Trophoblast cell (in vitro differentiated cells and primary cell): ENCODE results near the gene RAI1. TPM values are rescaled to one million over a fixed set of nuclear protein-coding genes. Genes with fewer than 3 reads are reported as not detected.
"Not testable (repeated sequence)": the region's sequence is repeated elsewhere in the genome, so short reads cannot be mapped to it uniquely, and the experiment has no call there.

ENCODE experiments used
- DNase-seq, 2 donors: peaks; one replicate each; pipeline ENCODE4 v3.0.0-alpha.2; 2016
- H2AFZ ChIP-seq: 2 replicates; pipeline ENCODE4 v1.6.1; 2013; ENCODE audit warnings: low read length, moderate library complexity, mild to moderate bottlenecking; ENCODE audit not compliant: insufficient read depth, poor library complexity
- H2AK5ac ChIP-seq: 2 replicates; pipeline ENCODE4 v1.6.1; 2013; ENCODE audit warnings: mild to moderate bottlenecking, low read length
- H2BK120ac ChIP-seq: 2 replicates; pipeline ENCODE4 v1.6.1; 2013; ENCODE audit warnings: low read length, mild to moderate bottlenecking, moderate library complexity; ENCODE audit not compliant: insufficient read depth, poor library complexity
- H2BK12ac ChIP-seq: 2 replicates; pipeline ENCODE4 v1.6.1; 2013; ENCODE audit warnings: mild to moderate bottlenecking, low read length, moderate library complexity
- H2BK5ac ChIP-seq: 2 replicates; pipeline ENCODE4 v1.6.1; 2013; ENCODE audit warnings: low read length, low read depth, moderate library complexity, mild to moderate bottlenecking; ENCODE audit not compliant: poor library complexity
- H3K14ac ChIP-seq: 2 replicates; pipeline ENCODE4 v1.6.1; 2013; ENCODE audit warnings: mild to moderate bottlenecking, low read length
- H3K18ac ChIP-seq: 2 replicates; pipeline ENCODE4 v1.6.1; 2013; ENCODE audit warnings: mild to moderate bottlenecking, low read length
- H3K23ac ChIP-seq: 2 replicates; pipeline ENCODE4 v1.6.1; 2013; ENCODE audit warnings: low read length
- H3K27ac ChIP-seq: 2 replicates; pipeline ENCODE4 v1.5.1; 2013; ENCODE audit warnings: low read depth, mild to moderate bottlenecking, inconsistent platforms, low read length, moderate library complexity
- H3K27me3 ChIP-seq: 2 replicates; pipeline ENCODE4 v1.6.1; 2013; ENCODE audit warnings: inconsistent platforms, mild to moderate bottlenecking, low read length, moderate library complexity; ENCODE audit not compliant: insufficient read depth
- H3K36me3 ChIP-seq, 2 experiments: 1 replicate in 1 of 2; 2 replicates in 1 of 2; pipeline ENCODE4 v1.6.1; 2013; ENCODE audit warnings: low read length in 2 of 2, mild to moderate bottlenecking in 2 of 2, moderate library complexity in 1 of 2; ENCODE audit not compliant: insufficient read depth in 2 of 2, control insufficient read depth in 1 of 2
- H3K4ac ChIP-seq: 2 replicates; pipeline ENCODE4 v1.6.1; 2013; ENCODE audit warnings: low read depth, mild to moderate bottlenecking, low read length, moderate library complexity
- H3K4me1 ChIP-seq, 2 experiments: 1 replicate in 1 of 2; 2 replicates in 1 of 2; pipeline ENCODE4 v1.6.1; 2013; ENCODE audit warnings: low read length in 2 of 2, mild to moderate bottlenecking in 2 of 2, moderate library complexity in 1 of 2; ENCODE audit not compliant: insufficient read depth in 2 of 2, control insufficient read depth in 1 of 2
- H3K4me2 ChIP-seq: 2 replicates; pipeline ENCODE4 v1.6.1; 2013; ENCODE audit warnings: inconsistent platforms, mild to moderate bottlenecking, low read length, moderate library complexity
- H3K4me3 ChIP-seq: 2 replicates; pipeline ENCODE4 v1.5.1; 2013; ENCODE audit warnings: mild to moderate bottlenecking, low read depth, low read length, inconsistent platforms
- H3K79me1 ChIP-seq: one replicate; pipeline ENCODE4 v1.6.1; 2013; ENCODE audit warnings: low read length
- H3K79me2 ChIP-seq: 2 replicates; pipeline ENCODE4 v1.6.1; 2013; ENCODE audit warnings: low read length, mild to moderate bottlenecking; ENCODE audit not compliant: control insufficient read depth, insufficient read depth, poor library complexity
- H3K9ac ChIP-seq: 2 replicates; pipeline ENCODE4 v1.6.1; 2013; ENCODE audit warnings: mild to moderate bottlenecking, low read length
- H3K9me3 ChIP-seq: 2 replicates; pipeline ENCODE4 v1.6.1; 2013; ENCODE audit warnings: low read depth, mild to moderate bottlenecking, control low read depth, inconsistent platforms, low read length; ENCODE audit not compliant: insufficient read depth
- H4K12ac ChIP-seq: 2 replicates; pipeline ENCODE4 v1.6.1; 2013; ENCODE audit warnings: low read depth, mild to moderate bottlenecking, low read length, moderate library complexity
- H4K8ac ChIP-seq: 2 replicates; pipeline ENCODE4 v1.6.1; 2013; ENCODE audit warnings: low read depth, mild to moderate bottlenecking, low read length, moderate library complexity
- H4K91ac ChIP-seq: one replicate; pipeline ENCODE4 v1.6.1; 2013; ENCODE audit warnings: low read depth, mild to moderate bottlenecking, low read length, moderate library complexity
- WGBS: extraction: QIAGEN DNeasy Blood & Tissue Kit; methylation state at CpG from one replicate; pipeline ENCODE4 v1.1.7; 2013; ENCODE audit warnings: missing lambda C conversion rate; ENCODE audit not compliant: insufficient read length, insufficient coverage; ENCODE audit errors: extremely low coverage; 5-methylcytosine and 5-hydroxymethylcytosine counted together
- polyA plus RNA-seq: library from polyadenylated mRNA; stranded (reverse); fragments of 200-250 nt; gene quantifications from 2 replicates; pipeline ENCODE4 v1.2.3, GENCODE V29; 2013

The RAI1 gene, protein sequence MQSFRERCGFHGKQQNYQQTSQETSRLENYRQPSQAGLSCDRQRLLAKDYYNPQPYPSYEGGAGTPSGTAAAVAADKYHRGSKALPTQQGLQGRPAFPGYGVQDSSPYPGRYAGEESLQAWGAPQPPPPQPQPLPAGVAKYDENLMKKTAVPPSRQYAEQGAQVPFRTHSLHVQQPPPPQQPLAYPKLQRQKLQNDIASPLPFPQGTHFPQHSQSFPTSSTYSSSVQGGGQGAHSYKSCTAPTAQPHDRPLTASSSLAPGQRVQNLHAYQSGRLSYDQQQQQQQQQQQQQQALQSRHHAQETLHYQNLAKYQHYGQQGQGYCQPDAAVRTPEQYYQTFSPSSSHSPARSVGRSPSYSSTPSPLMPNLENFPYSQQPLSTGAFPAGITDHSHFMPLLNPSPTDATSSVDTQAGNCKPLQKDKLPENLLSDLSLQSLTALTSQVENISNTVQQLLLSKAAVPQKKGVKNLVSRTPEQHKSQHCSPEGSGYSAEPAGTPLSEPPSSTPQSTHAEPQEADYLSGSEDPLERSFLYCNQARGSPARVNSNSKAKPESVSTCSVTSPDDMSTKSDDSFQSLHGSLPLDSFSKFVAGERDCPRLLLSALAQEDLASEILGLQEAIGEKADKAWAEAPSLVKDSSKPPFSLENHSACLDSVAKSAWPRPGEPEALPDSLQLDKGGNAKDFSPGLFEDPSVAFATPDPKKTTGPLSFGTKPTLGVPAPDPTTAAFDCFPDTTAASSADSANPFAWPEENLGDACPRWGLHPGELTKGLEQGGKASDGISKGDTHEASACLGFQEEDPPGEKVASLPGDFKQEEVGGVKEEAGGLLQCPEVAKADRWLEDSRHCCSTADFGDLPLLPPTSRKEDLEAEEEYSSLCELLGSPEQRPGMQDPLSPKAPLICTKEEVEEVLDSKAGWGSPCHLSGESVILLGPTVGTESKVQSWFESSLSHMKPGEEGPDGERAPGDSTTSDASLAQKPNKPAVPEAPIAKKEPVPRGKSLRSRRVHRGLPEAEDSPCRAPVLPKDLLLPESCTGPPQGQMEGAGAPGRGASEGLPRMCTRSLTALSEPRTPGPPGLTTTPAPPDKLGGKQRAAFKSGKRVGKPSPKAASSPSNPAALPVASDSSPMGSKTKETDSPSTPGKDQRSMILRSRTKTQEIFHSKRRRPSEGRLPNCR (N-terminal part only)
- polyA plus RNA-seq, result 16.7 and 17.4 TPM in 2 replicates

DNA sequence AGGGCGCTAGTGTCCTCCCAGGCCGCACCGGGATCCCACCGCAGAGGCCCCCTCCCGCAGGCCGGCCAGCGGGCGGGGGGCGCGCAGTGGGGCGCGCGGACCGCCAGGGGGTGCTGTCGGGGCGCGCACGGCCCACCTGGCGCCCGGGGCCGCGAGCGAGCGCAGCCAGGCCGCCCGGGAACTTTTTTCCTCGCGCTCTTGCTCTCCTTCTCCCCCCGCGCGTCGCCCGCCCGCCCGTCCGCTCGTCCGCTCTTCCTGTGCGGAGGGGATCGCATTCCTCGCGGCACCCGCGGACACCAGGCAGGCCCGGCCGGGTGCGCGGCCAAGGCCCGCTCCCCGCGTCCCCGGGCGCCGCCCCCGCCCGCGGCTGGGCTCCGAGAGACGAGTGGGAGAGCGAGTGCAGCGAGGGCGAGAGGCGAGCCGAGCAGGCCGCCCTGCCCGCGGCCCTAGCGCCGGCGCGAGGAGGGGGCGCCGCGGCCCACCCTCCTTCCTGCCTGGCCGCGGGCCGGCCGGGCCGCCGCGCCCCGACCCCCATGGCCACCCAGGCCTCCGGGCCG, at the start of gene RAI1:
Gene RAI1, plus strand, starts transcription at position 272 of the 557 bp plus-strand sequence. CDS start 111,491 bp downstream, outside the sequence.
- H3K36me3 ChIP-seq, result no peaks in the 10 kb centered on the region
- DNase-seq, result peak; percentile 39 to 70
- H3K4me1 ChIP-seq, result peaks cover 20 to 25% of the 10 kb centered on the region in 2 experiments
- peak within 1 kb of the TSS; percentile 99 for H3K18ac ChIP-seq
- H3K14ac ChIP-seq, result peak within 1 kb of the TSS; percentile 99
- H2BK12ac ChIP-seq, result peak within 1 kb of the TSS; percentile 72
- no peaks in the 10 kb centered on the region for H3K27me3 ChIP-seq
- H2AFZ ChIP-seq, result peak within 1 kb of the TSS; percentile 91
- peak within 1 kb of the TSS; percentile 98 for H4K12ac ChIP-seq
- H4K91ac ChIP-seq, result peak within 1 kb of the TSS; percentile 99
- peak within 1 kb of the TSS; percentile 84 for H3K27ac ChIP-seq
- H4K8ac ChIP-seq, result peak within 1 kb of the TSS; percentile 94
- H2BK5ac ChIP-seq, result peak within 1 kb of the TSS; percentile 96
- no peak within 1 kb of the TSS for H3K23ac ChIP-seq
- peaks cover 25% of the 10 kb centered on the region for H3K79me2 ChIP-seq
- peak within 1 kb of the TSS; percentile 72 for H3K4me2 ChIP-seq
- peak within 1 kb of the TSS; percentile 80 for H3K4me3 ChIP-seq
- H3K79me1 ChIP-seq, result peaks cover 27% of the 10 kb centered on the region
- peak within 1 kb of the TSS; percentile 89 for H3K9ac ChIP-seq
- no peaks in the 10 kb centered on the region for H3K9me3 ChIP-seq
- peak within 1 kb of the TSS; percentile 99 for H3K4ac ChIP-seq
- peak within 1 kb of the TSS; percentile 99 for H2AK5ac ChIP-seq
- peak within 1 kb of the TSS; percentile 96 for H2BK120ac ChIP-seq
- no CpG with 5 or more reads among the region's 84 CpGs for WGBS

GRCh38 chr17:17632690-17633089, 48.6 kb upstream of the RAI1 start:
- H3K4ac ChIP-seq, H3K4me3 ChIP-seq, H4K12ac ChIP-seq, H3K4me1 ChIP-seq, H3K18ac ChIP-seq, H3K9me3 ChIP-seq, H3K9ac ChIP-seq, H3K23ac ChIP-seq, H3K27me3 ChIP-seq, H4K8ac ChIP-seq, H2BK5ac ChIP-seq, H3K27ac ChIP-seq, H2BK120ac ChIP-seq, H3K79me2 ChIP-seq, H3K4me2 ChIP-seq, H4K91ac ChIP-seq, DNase-seq, H3K79me1 ChIP-seq, H3K14ac ChIP-seq, H2AK5ac ChIP-seq, H2BK12ac ChIP-seq, H3K36me3 ChIP-seq, H2AFZ ChIP-seq: not testable (repeated sequence)
- WGBS, result no CpG with 5 or more reads among the region's 5 CpGs

DNA sequence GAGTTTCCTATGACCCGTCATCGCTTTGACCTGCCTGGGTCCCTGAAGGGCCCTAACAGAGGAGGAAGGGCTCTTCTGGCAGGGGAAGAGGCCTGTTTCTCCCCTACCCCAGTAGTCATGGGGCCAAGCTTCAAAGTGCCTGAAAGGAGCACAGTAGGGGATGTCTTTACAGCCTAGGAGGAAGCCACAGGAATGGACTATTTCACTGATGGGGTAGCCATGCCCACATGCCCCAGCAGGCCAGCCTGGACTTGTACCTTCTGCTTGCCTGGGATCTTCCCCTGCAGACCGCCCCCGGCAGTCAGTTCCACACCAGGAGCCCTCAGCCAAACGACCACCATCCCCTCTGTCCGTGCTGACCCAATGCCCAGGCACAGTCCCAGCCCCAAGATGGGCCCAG, 47.9 kb upstream of the RAI1 start:
- H2BK12ac ChIP-seq, result no peak overlapping the region
- H3K4ac ChIP-seq, result no peak overlapping the region
- no peak overlapping the region for H4K12ac ChIP-seq
- H3K14ac ChIP-seq, result no peak overlapping the region
- no peaks in the 10 kb centered on the region for H3K79me1 ChIP-seq
- no peak overlapping the region for H3K27ac ChIP-seq
- DNase-seq, result no peak
- no peak overlapping the region for H3K18ac ChIP-seq
- H4K8ac ChIP-seq, result no peak overlapping the region
- H2BK5ac ChIP-seq, result no peak overlapping the region
- H3K36me3 ChIP-seq, result no peaks in the 10 kb centered on the region
- H3K4me2 ChIP-seq, result no peak overlapping the region
- H3K9me3 ChIP-seq, result no peaks in the 10 kb centered on the region
- no peak overlapping the region for H3K9ac ChIP-seq
- no peaks in the 10 kb centered on the region for H3K79me2 ChIP-seq
- H3K4me3 ChIP-seq, result no peak overlapping the region
- H3K23ac ChIP-seq, result no peak overlapping the region
- no peaks in the 10 kb centered on the region for H3K27me3 ChIP-seq
- H2BK120ac ChIP-seq, result no peak overlapping the region
- H2AFZ ChIP-seq, result no peak overlapping the region
- no peak overlapping the region for H2AK5ac ChIP-seq
- H3K4me1 ChIP-seq, result no peaks in the 10 kb centered on the region
- no peak overlapping the region for H4K91ac ChIP-seq
- WGBS, result no CpG with 5 or more reads among the region's 6 CpGs

GRCh38 chr17:17635126-17635525, 46.1 kb upstream of the RAI1 start:
- no peak for DNase-seq
- H3K27me3 ChIP-seq, result no peaks in the 10 kb centered on the region
- no peak overlapping the region for H2BK5ac ChIP-seq
- H2AK5ac ChIP-seq, result no peak overlapping the region
- H2BK120ac ChIP-seq, result no peak overlapping the region
- H4K91ac ChIP-seq, result no peak overlapping the region
- H3K14ac ChIP-seq, result no peak overlapping the region
- no peak overlapping the region for H3K18ac ChIP-seq
- H3K23ac ChIP-seq, result no peak overlapping the region
- no peaks in the 10 kb centered on the region for H3K36me3 ChIP-seq
- H3K4me2 ChIP-seq, result no peak overlapping the region
- H3K79me2 ChIP-seq, result no peaks in the 10 kb centered on the region
- no peak overlapping the region for H3K4ac ChIP-seq
- no CpG with 5 or more reads among the region's 5 CpGs for WGBS
- H3K4me3 ChIP-seq, result no peak overlapping the region
- no peaks in the 10 kb centered on the region for H3K9me3 ChIP-seq
- no peak overlapping the region for H3K27ac ChIP-seq
- H2AFZ ChIP-seq, result no peak overlapping the region
- H2BK12ac ChIP-seq, result no peak overlapping the region
- no peaks in the 10 kb centered on the region for H3K79me1 ChIP-seq
- H4K12ac ChIP-seq, result no peak overlapping the region
- H4K8ac ChIP-seq, result no peak overlapping the region
- no peaks in the 10 kb centered on the region for H3K4me1 ChIP-seq
- H3K9ac ChIP-seq, result no peak overlapping the region
